AG04449 (cell line): Measurements from ENCODE around the gene SLC45A2.
"Not testable (repeated sequence)": the region's sequence is repeated elsewhere in the genome, so short reads cannot be mapped to it uniquely, and the experiment has no call there.

ENCODE experiments used
- CTCF ChIA-PET: fragments of 350-600 bp; formaldehyde crosslinking; extraction: SDS; loops from one replicate; lab custom pipeline; 2021; ENCODE audit warnings: antibody characterized with exemption; lab: Yijun Ruan, JAX
- POLR2A ChIA-PET: fragments of 400-600, 350-600 bp; formaldehyde crosslinking; extraction: SDS; loops from one replicate; lab custom pipeline; 2020; ENCODE audit warnings: antibody characterized with exemption, inconsistent platforms; lab: Yijun Ruan, JAX
- DNase-seq: peaks from one replicate; pipeline ENCODE4 v3.0.0-alpha.2; 2010; ENCODE audit warnings: low read depth, low spot score
- H3K4me3 ChIP-seq: 2 replicates; pipeline ENCODE4 v1.5.1; 2011; ENCODE audit warnings: low read depth, mild to moderate bottlenecking, control low read depth, low read length
- TF ChIP-seq, protein P1 (sequence below): IDR thresholded peaks from one replicate; pipeline ENCODE4 v1.5.1; 2011; ENCODE audit warnings: mild to moderate bottlenecking, moderate library complexity, low read length, control low read depth, inconsistent platforms; ENCODE audit not compliant: insufficient read depth; ENCODE audit errors: missing control alignments

SLC45A2 gene

DNA sequence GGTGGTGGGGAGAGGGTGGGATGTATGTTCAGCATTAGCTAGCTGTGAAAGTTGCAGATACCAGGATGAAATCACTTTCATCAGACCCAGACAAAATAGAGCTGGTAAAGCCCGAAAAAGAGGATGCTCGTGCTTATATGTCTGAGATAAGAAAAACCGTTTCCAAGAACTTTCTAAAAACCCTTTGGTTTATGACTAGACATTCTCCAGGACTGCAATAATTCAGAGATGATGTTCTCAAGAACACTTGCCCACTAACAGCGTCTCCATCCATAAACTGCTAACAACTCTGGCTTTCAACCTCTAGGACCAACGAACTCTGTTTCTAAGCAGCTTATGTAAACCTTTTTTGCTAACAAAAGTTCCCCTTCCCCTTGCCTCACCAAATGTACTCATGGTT lies 31.7 kb upstream of the SLC45A2 start:
- POLR2A ChIA-PET = no interaction called here
- CTCF ChIA-PET = interaction anchor here (1.9 to 4.3 kb wide), 2 partner anchors 19 to 46 kb away, joined by 5 to 11 read pairs; no protein-coding TSS in a partner anchor

DNA sequence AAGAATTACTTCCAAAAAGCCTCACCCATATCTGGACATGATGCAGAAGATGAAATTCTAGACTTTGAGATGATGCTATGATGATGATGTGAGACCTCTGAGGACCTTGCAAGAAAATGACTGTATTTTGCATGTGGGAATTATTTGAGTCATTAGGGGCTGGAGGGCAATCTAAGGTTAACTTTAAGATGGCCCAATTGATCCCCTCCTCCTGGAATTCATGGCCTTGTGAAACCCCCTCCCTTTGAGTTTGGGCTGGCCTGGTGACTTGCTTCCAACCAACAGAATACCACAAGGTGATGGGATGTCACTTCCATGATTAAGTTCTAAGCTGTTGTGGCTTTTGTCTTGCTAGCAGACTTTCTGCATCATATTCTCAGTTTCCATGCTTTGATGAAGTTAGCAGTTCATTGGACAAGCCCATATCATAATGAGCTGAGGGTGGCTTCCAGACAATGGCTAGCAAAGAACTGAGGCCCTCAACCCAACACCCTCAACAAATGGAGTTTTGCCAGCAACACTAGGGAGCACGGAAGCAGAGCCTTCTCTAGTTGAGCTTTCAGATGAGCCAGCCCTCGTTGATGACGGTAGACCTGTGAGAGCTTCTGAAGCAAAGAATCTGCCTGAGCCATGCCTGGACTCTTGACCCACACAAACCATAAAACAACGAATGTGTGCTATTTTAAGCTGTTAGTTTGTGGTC lies 30.8 kb upstream of the SLC45A2 start:
- CTCF ChIA-PET = interaction anchor here (1.9 to 4.3 kb wide), 2 partner anchors 18 to 45 kb away, joined by 5 to 11 read pairs; no protein-coding TSS in a partner anchor

More for the DNA sequence above, 31.7 kb upstream of the SLC45A2 start:
- no peak overlapping the region for H3K4me3 ChIP-seq
- TF ChIP-seq, protein P1, sequence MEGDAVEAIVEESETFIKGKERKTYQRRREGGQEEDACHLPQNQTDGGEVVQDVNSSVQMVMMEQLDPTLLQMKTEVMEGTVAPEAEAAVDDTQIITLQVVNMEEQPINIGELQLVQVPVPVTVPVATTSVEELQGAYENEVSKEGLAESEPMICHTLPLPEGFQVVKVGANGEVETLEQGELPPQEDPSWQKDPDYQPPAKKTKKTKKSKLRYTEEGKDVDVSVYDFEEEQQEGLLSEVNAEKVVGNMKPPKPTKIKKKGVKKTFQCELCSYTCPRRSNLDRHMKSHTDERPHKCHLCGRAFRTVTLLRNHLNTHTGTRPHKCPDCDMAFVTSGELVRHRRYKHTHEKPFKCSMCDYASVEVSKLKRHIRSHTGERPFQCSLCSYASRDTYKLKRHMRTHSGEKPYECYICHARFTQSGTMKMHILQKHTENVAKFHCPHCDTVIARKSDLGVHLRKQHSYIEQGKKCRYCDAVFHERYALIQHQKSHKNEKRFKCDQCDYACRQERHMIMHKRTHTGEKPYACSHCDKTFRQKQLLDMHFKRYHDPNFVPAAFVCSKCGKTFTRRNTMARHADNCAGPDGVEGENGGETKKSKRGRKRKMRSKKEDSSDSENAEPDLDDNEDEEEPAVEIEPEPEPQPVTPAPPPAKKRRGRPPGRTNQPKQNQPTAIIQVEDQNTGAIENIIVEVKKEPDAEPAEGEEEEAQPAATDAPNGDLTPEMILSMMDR = no peak
- DNase-seq = no peak

DNA sequence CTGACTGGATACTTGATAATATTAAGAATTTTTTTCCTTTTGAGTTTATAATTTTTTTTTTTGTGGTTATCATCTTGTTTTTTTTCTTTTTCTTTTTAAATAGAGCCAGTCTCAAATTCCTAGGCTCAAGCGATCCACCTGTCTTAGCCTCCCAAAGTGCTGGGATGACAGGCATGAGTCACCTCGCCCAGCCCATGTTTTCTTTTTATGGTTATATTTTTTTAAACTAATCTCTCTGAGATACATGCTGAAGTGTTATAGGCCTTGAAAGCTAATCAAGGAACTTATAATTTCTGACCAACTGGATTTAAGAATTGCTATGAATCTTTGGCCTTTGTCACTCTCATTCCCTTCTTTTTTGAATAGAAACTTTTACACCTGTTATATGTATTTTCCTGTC lies 30.1 kb upstream of the SLC45A2 start:
- ChIA-PET CTCF (interaction anchor here (1.9 to 4.3 kb wide), 2 partner anchors 17 to 45 kb away, joined by 5 to 11 read pairs; no protein-coding TSS in a partner anchor), POLR2A (no interaction called here)
- no peak for DNase-seq
- TF ChIP-seq, protein P1 = no peak
- H3K4me3 ChIP-seq = no peak overlapping the region

More for the DNA sequence above, 30.8 kb upstream of the SLC45A2 start:
- H3K4me3 ChIP-seq = no peak overlapping the region
- POLR2A ChIA-PET = no interaction called here
- TF ChIP-seq, protein P1 = no peak
- DNase-seq = no peak

DNA sequence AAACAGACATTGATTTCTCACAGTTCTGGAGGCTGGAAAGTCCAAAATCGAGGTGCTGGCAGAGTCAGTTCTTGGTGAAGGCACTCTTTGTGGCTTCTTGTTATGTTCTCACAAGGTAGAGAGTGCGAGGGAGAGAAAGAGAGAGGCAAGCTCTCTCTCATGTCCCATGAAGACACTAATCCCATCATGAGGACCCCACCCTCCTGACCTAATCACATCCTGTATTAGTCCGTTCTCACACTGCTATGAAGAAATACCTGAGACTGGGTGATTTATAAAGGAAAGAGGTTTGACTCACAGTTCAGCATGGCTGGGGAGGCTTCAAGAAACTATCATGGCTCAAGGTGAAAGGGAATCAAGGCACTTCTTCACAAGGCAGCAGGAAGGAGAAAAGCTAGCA lies 29.1 kb upstream of the SLC45A2 start:
- CTCF ChIA-PET = interaction anchor here (1.7 to 3.8 kb wide), 2 partner anchors 15 to 438 kb away, joined by 4 to 16 read pairs; no protein-coding TSS in a partner anchor
- TF ChIP-seq, protein P1 = no peak
- POLR2A ChIA-PET = no interaction called here
- DNase-seq = no peak
- no peak overlapping the region for H3K4me3 ChIP-seq

DNA sequence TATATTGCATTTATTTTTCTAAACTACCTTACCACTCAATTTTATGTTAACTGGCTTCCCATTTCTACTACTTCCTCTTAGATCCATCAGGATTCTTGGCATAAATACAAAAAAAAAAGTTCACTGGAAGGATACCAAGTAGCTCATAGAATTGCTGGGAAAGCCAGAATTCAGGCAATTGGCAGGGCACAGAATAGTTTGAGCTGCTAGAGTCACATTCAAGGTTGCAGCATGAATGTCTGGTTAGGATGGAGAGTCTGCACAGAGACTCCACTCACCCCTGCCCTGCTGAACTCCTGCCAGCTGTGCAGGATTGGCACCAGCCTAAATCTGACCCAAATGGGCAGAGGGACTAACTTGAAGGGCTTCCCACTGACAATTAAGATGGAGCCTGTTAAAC lies 28.3 kb upstream of the SLC45A2 start:
- POLR2A ChIA-PET = no interaction called here
- CTCF ChIA-PET = interaction anchor here (0.8 to 3.8 kb wide), 3 partner anchors 12 to 439 kb away, joined by 3 to 16 read pairs (median 4); no protein-coding TSS in a partner anchor
- DNase-seq = no peak
- H3K4me3 ChIP-seq = no peak overlapping the region
- TF ChIP-seq, protein P1 = no peak

DNA sequence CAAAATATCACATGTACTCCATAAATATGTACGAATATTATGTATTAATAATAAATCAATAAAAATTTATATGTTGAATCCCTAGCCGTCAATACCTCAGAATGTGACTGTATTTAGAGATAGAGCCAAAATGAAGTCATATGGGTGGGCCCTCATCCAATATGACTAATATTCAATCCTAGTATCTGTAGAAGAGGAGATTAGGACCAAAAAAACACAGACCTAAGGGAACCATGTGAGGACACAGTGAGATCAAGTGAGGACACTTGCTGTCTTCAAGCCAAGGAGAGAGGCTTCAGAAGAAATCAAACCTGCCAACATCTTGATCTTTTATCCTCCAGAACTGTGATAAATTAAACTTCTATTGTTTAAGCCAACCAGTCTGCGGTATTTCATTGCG lies 27.0 kb upstream of the SLC45A2 start:
- ChIA-PET POLR2A (no interaction called here), CTCF (interaction anchor here (3.8 kb wide), 1 partner anchor 13 kb away, joined by 16 read pairs; no protein-coding TSS in a partner anchor)
- no peak overlapping the region for H3K4me3 ChIP-seq
- TF ChIP-seq, protein P1 = no peak
- DNase-seq = no peak

DNA sequence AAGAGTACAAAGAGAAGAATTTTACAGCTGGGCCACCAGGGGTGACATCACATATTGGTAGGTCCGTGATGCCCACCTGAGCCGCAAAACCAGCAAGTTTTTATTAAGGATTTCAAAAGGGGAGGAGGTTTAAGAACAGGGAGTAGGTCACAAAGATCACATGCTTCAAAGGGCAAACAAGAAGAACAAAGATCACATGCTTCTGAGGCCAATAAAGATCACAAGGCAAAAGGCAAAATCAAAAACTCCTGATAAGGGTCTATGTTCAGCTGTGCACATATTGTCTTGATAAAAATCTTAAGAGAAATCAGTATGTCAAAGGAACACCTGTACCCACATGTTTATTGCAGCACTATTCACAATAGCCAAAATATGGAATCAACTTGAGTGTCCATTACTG lies 25.7 kb upstream of the SLC45A2 start:
- CTCF ChIA-PET = interaction anchor here (3.8 kb wide), 1 partner anchor 12 kb away, joined by 16 read pairs; no protein-coding TSS in a partner anchor
- POLR2A ChIA-PET, DNase-seq, H3K4me3 ChIP-seq: not testable (repeated sequence)
